Measurements from ENCODE around the gene KSR2.

The KSR2 gene

GRCh38 chr12:117646520-117646919, 322.3 kb downstream of the KSR2 start:
- H3K79me1 ChIP-seq (replicated peaks; ENCODE audit: low read length, poor library complexity, severe bottlenecking), result no peaks in the 10 kb centered on the region

GRCh38 chr12:117645473-117645872, 323.3 kb downstream of the KSR2 start:
- Histone ChIP-seq H3K23ac (ENCODE audit: low read length in 2 of 2) (no peak overlapping the region), H3K18ac (ENCODE audit: low read depth in 1 of 2, low read length in 2 of 2) (no peak overlapping the region), H3K4ac (ENCODE audit: low read depth in 1 of 2, low read length in 2 of 2) (no peak overlapping the region), H2AK5ac (ENCODE audit: low read length, severe bottlenecking) (no peak overlapping the region), H3K9me3 (ENCODE audit: control insufficient read depth, low read length) (no peaks in the 10 kb centered on the region), H3K79me1 (replicated peaks; ENCODE audit: low read length, poor library complexity, severe bottlenecking) (no peaks in the 10 kb centered on the region), H3K4me2 (ENCODE audit: low read length, poor library complexity, severe bottlenecking) (no peak overlapping the region), H3K27me3 (ENCODE audit: control insufficient read depth in 1 of 2, insufficient read depth in 1 of 2, low read length in 2 of 2) (peaks cover 0 to 39% of the 10 kb centered on the region in 2 experiments), H2BK120ac (ENCODE audit: low read depth, low read length) (no peak overlapping the region), H3K27ac (ENCODE audit: low read length, poor library complexity, severe bottlenecking) (no peak overlapping the region), H3K4me3 (ENCODE audit: insufficient read depth in 1 of 2, low read depth in 1 of 2, low read length in 2 of 2) (no peak overlapping the region), H4K8ac (ENCODE audit: low read length) (no peak overlapping the region), H3K4me1 (ENCODE audit: control insufficient read depth, insufficient read depth, low read depth, low read length) (no peaks in the 10 kb centered on the region), H2BK12ac (ENCODE audit: low read length in 2 of 2) (no peak overlapping the region), H2BK15ac (ENCODE audit: low read depth, poor library complexity, severe bottlenecking) (no peak overlapping the region), H4K91ac (ENCODE audit: low read length) (no peak overlapping the region), H3K36me3 (ENCODE audit: control insufficient read depth in 1 of 2, insufficient read depth in 2 of 2, low read depth in 1 of 2, low read length in 2 of 2) (no peaks in the 10 kb centered on the region), H2AFZ (ENCODE audit: low read depth, low read length) (no peak overlapping the region), H2BK5ac (ENCODE audit: low read depth, low read length, poor library complexity, severe bottlenecking) (no peak overlapping the region), H3K9ac (ENCODE audit: low read length) (no peak overlapping the region), H3K14ac (ENCODE audit: low read length in 2 of 2) (no peak overlapping the region)
- no peak for DNase-seq
- WGBS, result no CpG with 5 or more reads among the region's 3 CpGs

More at GRCh38 chr12:117646520-117646919, 322.3 kb downstream of the KSR2 start:
- H3K27ac ChIP-seq (ENCODE audit: low read length, poor library complexity, severe bottlenecking), result no peak overlapping the region
- H3K23ac ChIP-seq (ENCODE audit: low read length in 2 of 2), result no peak overlapping the region
- 81% methylated on average over 7 of the region's 7 CpGs for WGBS
- H2BK15ac ChIP-seq (ENCODE audit: low read depth, poor library complexity, severe bottlenecking), result no peak overlapping the region
- H3K9me3 ChIP-seq (ENCODE audit: control insufficient read depth, low read length), result peaks cover 4% of the 10 kb centered on the region
- no peak overlapping the region for H3K14ac ChIP-seq (ENCODE audit: low read length in 2 of 2)
- H2AK5ac ChIP-seq (ENCODE audit: low read length, severe bottlenecking), result no peak overlapping the region
- H3K4me3 ChIP-seq (ENCODE audit: insufficient read depth in 1 of 2, low read depth in 1 of 2, low read length in 2 of 2), result no peak overlapping the region
- no peak for DNase-seq
- no peak overlapping the region for H2AFZ ChIP-seq (ENCODE audit: low read depth, low read length)
- H3K9ac ChIP-seq (ENCODE audit: low read length), result no peak overlapping the region
- no peaks in the 10 kb centered on the region for H3K36me3 ChIP-seq (ENCODE audit: control insufficient read depth in 1 of 2, insufficient read depth in 2 of 2, low read depth in 1 of 2, low read length in 2 of 2)
- no peak overlapping the region for H2BK120ac ChIP-seq (ENCODE audit: low read depth, low read length)
- H4K91ac ChIP-seq (ENCODE audit: low read length), result no peak overlapping the region
- no peak overlapping the region for H2BK12ac ChIP-seq (ENCODE audit: low read length in 2 of 2)
- H3K18ac ChIP-seq (ENCODE audit: low read depth in 1 of 2, low read length in 2 of 2), result no peak overlapping the region
- no peak overlapping the region for H2BK5ac ChIP-seq (ENCODE audit: low read depth, low read length, poor library complexity, severe bottlenecking)
- H3K4me1 ChIP-seq (ENCODE audit: control insufficient read depth, insufficient read depth, low read depth, low read length), result no peaks in the 10 kb centered on the region
- peaks cover 0 to 38% of the 10 kb centered on the region in 2 experiments for H3K27me3 ChIP-seq (ENCODE audit: control insufficient read depth in 1 of 2, insufficient read depth in 1 of 2, low read length in 2 of 2)
- no peak overlapping the region for H3K4me2 ChIP-seq (ENCODE audit: low read length, poor library complexity, severe bottlenecking)
- H3K4ac ChIP-seq (ENCODE audit: low read depth in 1 of 2, low read length in 2 of 2), result no peak overlapping the region
- no peak overlapping the region for H4K8ac ChIP-seq (ENCODE audit: low read length)

GRCh38 chr12:117643971-117644370, 324.8 kb downstream of the KSR2 start:
- H2BK5ac ChIP-seq (ENCODE audit: low read depth, low read length, poor library complexity, severe bottlenecking), result no peak overlapping the region
- H3K4ac ChIP-seq (ENCODE audit: low read depth in 1 of 2, low read length in 2 of 2), result no peak overlapping the region
- H2AK5ac ChIP-seq (ENCODE audit: low read length, severe bottlenecking), result no peak overlapping the region
- no peak overlapping the region for H3K4me3 ChIP-seq (ENCODE audit: insufficient read depth in 1 of 2, low read depth in 1 of 2, low read length in 2 of 2)
- no peak overlapping the region for H3K4me2 ChIP-seq (ENCODE audit: low read length, poor library complexity, severe bottlenecking)
- H4K91ac ChIP-seq (ENCODE audit: low read length), result no peak overlapping the region
- WGBS, result 83% methylated on average over 3 of the region's 4 CpGs
- H3K23ac ChIP-seq (ENCODE audit: low read length in 2 of 2), result no peak overlapping the region
- H4K8ac ChIP-seq (ENCODE audit: low read length), result no peak overlapping the region
- no peaks in the 10 kb centered on the region for H3K4me1 ChIP-seq (ENCODE audit: control insufficient read depth, insufficient read depth, low read depth, low read length)
- H3K79me1 ChIP-seq (replicated peaks; ENCODE audit: low read length, poor library complexity, severe bottlenecking), result no peaks in the 10 kb centered on the region
- H2BK120ac ChIP-seq (ENCODE audit: low read depth, low read length), result no peak overlapping the region
- no peak overlapping the region for H2AFZ ChIP-seq (ENCODE audit: low read depth, low read length)
- no peak overlapping the region for H3K18ac ChIP-seq (ENCODE audit: low read depth in 1 of 2, low read length in 2 of 2)
- no peak overlapping the region for H2BK15ac ChIP-seq (ENCODE audit: low read depth, poor library complexity, severe bottlenecking)
- DNase-seq, result no peak
- H3K14ac ChIP-seq (ENCODE audit: low read length in 2 of 2), result no peak overlapping the region
- no peak overlapping the region for H3K9ac ChIP-seq (ENCODE audit: low read length)
- no peaks in the 10 kb centered on the region for H3K36me3 ChIP-seq (ENCODE audit: control insufficient read depth in 1 of 2, insufficient read depth in 2 of 2, low read depth in 1 of 2, low read length in 2 of 2)
- H3K27ac ChIP-seq (ENCODE audit: low read length, poor library complexity, severe bottlenecking), result no peak overlapping the region
- H2BK12ac ChIP-seq (ENCODE audit: low read length in 2 of 2), result no peak overlapping the region
- no peaks in the 10 kb centered on the region for H3K9me3 ChIP-seq (ENCODE audit: control insufficient read depth, low read length)
- peaks cover 0 to 41% of the 10 kb centered on the region in 2 experiments for H3K27me3 ChIP-seq (ENCODE audit: control insufficient read depth in 1 of 2, insufficient read depth in 1 of 2, low read length in 2 of 2)

GRCh38 chr12:117641885-117642284, 326.9 kb downstream of the KSR2 start:
- no peak overlapping the region for H3K18ac ChIP-seq (ENCODE audit: low read depth in 1 of 2, low read length in 2 of 2)
- no peak overlapping the region for H2AK5ac ChIP-seq (ENCODE audit: low read length, severe bottlenecking)
- no peak overlapping the region for H3K14ac ChIP-seq (ENCODE audit: low read length in 2 of 2)
- H3K36me3 ChIP-seq (ENCODE audit: control insufficient read depth in 1 of 2, insufficient read depth in 2 of 2, low read depth in 1 of 2, low read length in 2 of 2), result no peaks in the 10 kb centered on the region
- no peak overlapping the region for H3K4ac ChIP-seq (ENCODE audit: low read depth in 1 of 2, low read length in 2 of 2)
- no peak for DNase-seq
- H2BK5ac ChIP-seq (ENCODE audit: low read depth, low read length, poor library complexity, severe bottlenecking), result no peak overlapping the region
- no peak overlapping the region for H3K27ac ChIP-seq (ENCODE audit: low read length, poor library complexity, severe bottlenecking)
- no peak overlapping the region for H4K8ac ChIP-seq (ENCODE audit: low read length)
- no peak overlapping the region for H2AFZ ChIP-seq (ENCODE audit: low read depth, low read length)
- no peak overlapping the region for H2BK12ac ChIP-seq (ENCODE audit: low read length in 2 of 2)
- WGBS, result 91% methylated on average over 7 of the region's 7 CpGs
- H3K4me2 ChIP-seq (ENCODE audit: low read length, poor library complexity, severe bottlenecking), result no peak overlapping the region
- peaks cover 2% of the 10 kb centered on the region for H3K4me1 ChIP-seq (ENCODE audit: control insufficient read depth, insufficient read depth, low read depth, low read length)
- no peak overlapping the region for H3K9ac ChIP-seq (ENCODE audit: low read length)
- no peak overlapping the region for H2BK15ac ChIP-seq (ENCODE audit: low read depth, poor library complexity, severe bottlenecking)
- no peak overlapping the region for H3K4me3 ChIP-seq (ENCODE audit: insufficient read depth in 1 of 2, low read depth in 1 of 2, low read length in 2 of 2)
- no peaks in the 10 kb centered on the region for H3K79me1 ChIP-seq (replicated peaks; ENCODE audit: low read length, poor library complexity, severe bottlenecking)
- H3K9me3 ChIP-seq (ENCODE audit: control insufficient read depth, low read length), result peaks cover 6% of the 10 kb centered on the region
- H2BK120ac ChIP-seq (ENCODE audit: low read depth, low read length), result no peak overlapping the region
- peaks cover 0 to 34% of the 10 kb centered on the region in 2 experiments for H3K27me3 ChIP-seq (ENCODE audit: control insufficient read depth in 1 of 2, insufficient read depth in 1 of 2, low read length in 2 of 2)
- no peak overlapping the region for H3K23ac ChIP-seq (ENCODE audit: low read length in 2 of 2)
- H4K91ac ChIP-seq (ENCODE audit: low read length), result no peak overlapping the region

All from mesenchymal stem cell (in vitro differentiated cells and primary cell).